ENCODE data around the gene HAND1. TPM values are rescaled to one million over a fixed set of nuclear protein-coding genes. Genes with fewer than 3 reads are reported as not detected.

The HAND1 gene
- total RNA-seq, 4 donors from 2014 or later, result not detected

GRCh38 chr5:154521756-154522155 lies 43.7 kb upstream of the HAND1 start:
- no peak for TF ChIP-seq CTCF (IDR thresholded peaks at IDR 0.05; ENCODE audit: low read depth)

GRCh38 chr5:154520861-154521453 lies 42.9 kb upstream of the HAND1 start:
- no peak for TF ChIP-seq CTCF (IDR thresholded peaks at IDR 0.05; ENCODE audit: low read depth)

DNA sequence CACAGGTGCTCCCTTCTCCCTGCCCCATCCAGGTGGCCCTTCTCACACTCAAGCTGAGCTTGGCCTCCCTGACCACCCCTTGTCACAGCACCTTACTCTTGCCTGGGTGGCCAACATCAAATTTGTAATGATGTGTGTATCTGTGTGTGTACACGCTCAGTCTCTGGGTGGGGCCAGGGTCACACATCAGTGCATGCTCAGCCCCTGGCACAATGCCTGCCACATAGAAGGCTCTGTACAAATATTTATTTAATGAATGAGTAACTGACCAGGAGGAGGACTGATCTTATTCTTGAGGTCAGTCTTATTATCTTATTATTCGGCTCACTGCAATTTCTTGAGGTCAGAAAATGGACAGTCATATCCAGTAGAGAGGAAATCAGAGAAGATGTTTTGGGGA lies 41.3 kb upstream of the HAND1 start:
- TF ChIP-seq CTCF (IDR thresholded peaks at IDR 0.05; ENCODE audit: low read depth), result no peak

DNA sequence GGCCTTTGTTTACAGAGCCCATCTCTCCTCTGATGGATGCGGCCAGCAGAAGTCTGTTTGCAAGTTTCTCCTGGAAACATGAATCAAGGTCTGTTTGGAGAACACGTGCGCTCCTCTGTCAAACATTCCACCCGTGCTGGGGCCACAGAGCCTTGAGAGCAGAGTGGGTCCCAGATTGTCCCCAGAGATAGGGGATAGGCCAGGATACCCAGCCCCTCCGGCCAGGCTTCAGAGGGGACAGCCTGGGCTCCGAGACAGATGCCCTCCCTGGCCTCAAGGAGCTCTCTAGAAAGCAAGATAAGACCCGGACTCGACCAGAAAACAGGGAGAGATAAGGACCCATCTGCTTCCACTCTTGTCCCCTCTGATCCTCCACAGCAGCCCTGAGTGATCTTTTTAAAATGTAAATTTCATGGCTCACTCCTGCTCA lies 40.4 kb upstream of the HAND1 start:
- TF ChIP-seq CTCF (IDR thresholded peaks at IDR 0.05; ENCODE audit: low read depth), result no peak

DNA sequence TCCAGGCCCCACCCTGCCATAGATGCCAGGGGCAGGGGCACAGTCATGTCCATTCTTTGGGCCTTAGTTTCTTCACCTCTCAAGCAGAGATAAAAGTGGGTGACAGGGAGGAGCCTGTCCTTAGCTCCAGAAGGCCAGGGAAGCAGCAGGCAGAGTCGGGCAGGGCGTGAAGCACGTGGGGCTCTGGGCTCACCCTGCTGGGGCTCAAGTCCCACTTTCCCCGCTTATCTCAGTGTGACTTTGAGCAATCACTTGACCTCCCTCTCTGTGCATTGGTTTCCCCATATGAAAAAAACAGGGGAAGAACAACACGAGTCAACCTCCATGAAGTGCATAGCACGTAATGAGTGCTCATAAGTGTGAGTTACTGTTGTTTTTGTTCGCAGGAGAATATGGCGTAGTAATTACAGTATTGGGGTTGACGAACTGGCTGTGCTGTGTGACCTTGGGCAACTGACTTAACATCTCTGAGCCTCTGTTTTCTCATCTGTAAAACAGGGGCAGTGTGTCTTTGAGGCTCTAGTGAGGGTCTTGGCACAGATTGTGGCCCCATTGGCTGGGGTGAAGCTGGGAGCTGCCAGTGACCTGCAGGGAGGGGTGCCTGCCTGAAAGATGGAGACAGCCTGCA lies 39.9 kb upstream of the HAND1 start:
- no peak for TF ChIP-seq CTCF (IDR thresholded peaks at IDR 0.05; ENCODE audit: low read depth)

DNA sequence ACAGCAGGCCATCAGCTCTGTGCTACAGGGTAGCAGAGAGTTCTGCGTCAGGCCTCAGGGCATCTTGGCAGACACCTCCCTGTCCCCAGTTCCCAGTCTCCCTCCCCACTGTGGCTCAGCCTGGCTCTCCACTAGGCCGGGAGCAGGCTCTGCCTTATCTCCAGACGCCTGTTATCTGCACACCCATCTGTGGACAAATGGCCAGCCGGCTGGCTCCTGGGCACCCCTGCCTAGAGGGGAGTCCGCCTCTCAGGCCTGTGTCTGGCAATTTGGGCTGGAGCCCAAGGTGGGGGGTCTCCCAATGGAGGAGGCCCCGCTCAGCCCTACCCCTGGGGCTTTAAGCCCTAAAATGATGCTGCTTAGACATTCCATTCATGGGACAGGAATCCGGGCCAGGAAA lies 39.2 kb upstream of the HAND1 start:
- no peak for TF ChIP-seq CTCF (IDR thresholded peaks at IDR 0.05; ENCODE audit: low read depth)

- no peak for TF ChIP-seq CTCF (IDR thresholded peaks at IDR 0.05; ENCODE audit: low read depth)
These were observed 38.4 kb upstream of the HAND1 start for GRCh38 chr5:154516475-154516874.
